ENCODE measurements around the gene WFDC2.

Gene WFDC2

DNA sequence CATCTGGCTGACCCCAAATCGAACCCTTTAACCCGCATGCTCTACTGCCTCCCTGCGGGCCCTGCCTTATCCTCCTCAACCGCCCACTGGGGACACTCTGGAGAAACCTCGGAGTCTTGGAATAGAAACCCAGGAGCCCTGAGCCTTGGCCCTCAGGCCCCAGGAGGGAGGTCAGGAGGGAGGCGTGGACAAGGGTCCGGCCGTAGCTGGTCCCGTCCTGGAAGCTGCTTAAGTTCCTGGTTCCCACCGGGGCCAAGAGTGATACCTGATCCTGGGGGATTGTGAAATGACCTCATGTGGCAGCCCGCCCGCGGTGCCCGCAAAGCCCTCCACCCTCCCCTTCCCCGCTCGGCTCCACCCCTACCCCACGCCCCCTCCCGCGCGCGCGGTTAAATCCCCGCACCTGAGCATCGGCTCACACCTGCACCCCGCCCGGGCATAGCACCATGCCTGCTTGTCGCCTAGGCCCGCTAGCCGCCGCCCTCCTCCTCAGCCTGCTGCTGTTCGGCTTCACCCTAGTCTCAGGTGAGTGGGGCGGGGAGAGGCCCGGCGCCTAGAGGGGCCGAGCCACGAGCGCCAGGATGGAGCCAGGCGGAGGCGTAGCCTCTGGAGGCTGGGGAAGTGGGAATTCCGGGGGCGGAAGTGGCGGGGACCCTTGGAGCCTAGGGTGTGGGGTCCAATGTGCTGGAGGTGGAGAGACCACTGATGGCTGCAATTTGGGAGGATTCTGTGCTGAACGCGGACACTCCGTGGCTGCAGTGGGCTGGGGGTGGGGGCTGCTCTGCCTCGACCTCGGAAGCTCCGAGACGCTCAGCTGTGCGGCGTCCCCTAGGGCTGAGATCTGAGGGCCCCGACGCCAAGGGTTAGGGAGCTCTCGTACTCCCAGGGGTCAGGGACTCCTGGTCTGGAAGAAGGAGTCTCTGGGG, at the start of gene WFDC2:
WFDC2 (plus strand) TSS at position 418 of the 926 bp plus-strand sequence; CDS start at position 447, 29 bp downstream.
- no peak for DNase-seq (ENCODE audit: low read depth in 2 of 2)
- TF ChIP-seq, protein P1, sequence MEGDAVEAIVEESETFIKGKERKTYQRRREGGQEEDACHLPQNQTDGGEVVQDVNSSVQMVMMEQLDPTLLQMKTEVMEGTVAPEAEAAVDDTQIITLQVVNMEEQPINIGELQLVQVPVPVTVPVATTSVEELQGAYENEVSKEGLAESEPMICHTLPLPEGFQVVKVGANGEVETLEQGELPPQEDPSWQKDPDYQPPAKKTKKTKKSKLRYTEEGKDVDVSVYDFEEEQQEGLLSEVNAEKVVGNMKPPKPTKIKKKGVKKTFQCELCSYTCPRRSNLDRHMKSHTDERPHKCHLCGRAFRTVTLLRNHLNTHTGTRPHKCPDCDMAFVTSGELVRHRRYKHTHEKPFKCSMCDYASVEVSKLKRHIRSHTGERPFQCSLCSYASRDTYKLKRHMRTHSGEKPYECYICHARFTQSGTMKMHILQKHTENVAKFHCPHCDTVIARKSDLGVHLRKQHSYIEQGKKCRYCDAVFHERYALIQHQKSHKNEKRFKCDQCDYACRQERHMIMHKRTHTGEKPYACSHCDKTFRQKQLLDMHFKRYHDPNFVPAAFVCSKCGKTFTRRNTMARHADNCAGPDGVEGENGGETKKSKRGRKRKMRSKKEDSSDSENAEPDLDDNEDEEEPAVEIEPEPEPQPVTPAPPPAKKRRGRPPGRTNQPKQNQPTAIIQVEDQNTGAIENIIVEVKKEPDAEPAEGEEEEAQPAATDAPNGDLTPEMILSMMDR (IDR thresholded peaks at IDR 0.05; ENCODE audit: low read depth, low read length): no peak
- peak within 1 kb of the TSS; percentile 21 to 31 for H3K4me3 ChIP-seq (replicated peaks in 1 of 2; ENCODE audit: low read depth in 2 of 2, low read length in 2 of 2)

DNA sequence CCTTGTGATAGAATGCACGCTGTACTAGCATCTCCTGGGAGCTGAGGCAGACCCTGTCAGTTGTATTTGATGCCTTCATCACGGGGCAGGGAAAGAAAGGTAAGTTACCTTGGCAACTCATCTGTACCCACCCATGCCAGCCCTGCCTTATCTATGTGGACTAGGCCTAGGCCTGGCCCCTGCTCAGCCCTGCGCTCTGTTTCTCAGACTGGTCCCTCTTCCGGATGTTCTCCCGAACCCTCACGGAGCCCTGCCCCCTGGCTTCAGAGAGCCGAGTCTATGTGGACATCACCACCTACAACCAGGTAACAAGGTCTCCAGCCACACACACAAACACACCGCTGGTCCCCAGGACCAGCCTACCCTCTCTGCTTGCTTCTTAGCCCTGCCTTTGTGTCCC, 49.4 kb upstream of the WFDC2 start:
- TF ChIP-seq, protein P1 (IDR thresholded peaks at IDR 0.05; ENCODE audit: low read depth, low read length): no peak
- H3K4me3 ChIP-seq (replicated peaks in 1 of 2; ENCODE audit: low read depth in 2 of 2, low read length in 2 of 2): no peak overlapping the region
- DNase-seq (ENCODE audit: low read depth in 2 of 2): no peak

- TF ChIP-seq, protein P1 (IDR thresholded peaks at IDR 0.05; ENCODE audit: low read depth, low read length): no peak
- H3K4me3 ChIP-seq (replicated peaks in 1 of 2; ENCODE audit: low read depth in 2 of 2, low read length in 2 of 2): no peak overlapping the region
- no peak for DNase-seq (ENCODE audit: low read depth in 2 of 2)
Measured at GRCh38 chr20:45423700-45424099, 45.9 kb upstream of the WFDC2 start.

GRCh38 chr20:45425561-45425960, 44.0 kb upstream of the WFDC2 start:
- H3K4me3 ChIP-seq (replicated peaks in 1 of 2; ENCODE audit: low read depth in 2 of 2, low read length in 2 of 2): no peak overlapping the region
- TF ChIP-seq, protein P1 (IDR thresholded peaks at IDR 0.05; ENCODE audit: low read depth, low read length): no peak
- DNase-seq (ENCODE audit: low read depth in 2 of 2): no peak

- no peak for DNase-seq (ENCODE audit: low read depth in 2 of 2)
- TF ChIP-seq, protein P1 (IDR thresholded peaks at IDR 0.05; ENCODE audit: low read depth, low read length): no peak
- H3K4me3 ChIP-seq (replicated peaks in 1 of 2; ENCODE audit: low read depth in 2 of 2, low read length in 2 of 2): no peak overlapping the region
Measured at GRCh38 chr20:45426320-45427016, 43.1 kb upstream of the WFDC2 start.

- TF ChIP-seq, protein P1 (IDR thresholded peaks at IDR 0.05; ENCODE audit: low read depth, low read length): no peak
- DNase-seq (ENCODE audit: low read depth in 2 of 2): peak in 1 of 2 donors; percentile 46
- H3K4me3 ChIP-seq (replicated peaks in 1 of 2; ENCODE audit: low read depth in 2 of 2, low read length in 2 of 2): no peak overlapping the region
Measured at GRCh38 chr20:45427236-45428149, 42.1 kb upstream of the WFDC2 start.
